Loucy (cell line): ENCODE measurements around the gene SBF2.

ENCODE experiments used
- EZH2phosphoT487 ChIP-seq: fragments of 200-600 bp; IDR thresholded peaks from 2 replicates; pipeline ENCODE4 v1.6.1; 2018; ENCODE audit warnings: antibody characterized with exemption, mild to moderate bottlenecking, moderate library complexity, borderline replicate concordance
- TF ChIP-seq, protein P1 (sequence below): fragments of 200-600 bp; sonication (generic); conservative IDR thresholded peaks from 2 replicates; pipeline ENCODE4 v1.5.1; 2014; ENCODE audit warnings: mild to moderate bottlenecking, antibody characterized with exemption, low read length

DNA sequence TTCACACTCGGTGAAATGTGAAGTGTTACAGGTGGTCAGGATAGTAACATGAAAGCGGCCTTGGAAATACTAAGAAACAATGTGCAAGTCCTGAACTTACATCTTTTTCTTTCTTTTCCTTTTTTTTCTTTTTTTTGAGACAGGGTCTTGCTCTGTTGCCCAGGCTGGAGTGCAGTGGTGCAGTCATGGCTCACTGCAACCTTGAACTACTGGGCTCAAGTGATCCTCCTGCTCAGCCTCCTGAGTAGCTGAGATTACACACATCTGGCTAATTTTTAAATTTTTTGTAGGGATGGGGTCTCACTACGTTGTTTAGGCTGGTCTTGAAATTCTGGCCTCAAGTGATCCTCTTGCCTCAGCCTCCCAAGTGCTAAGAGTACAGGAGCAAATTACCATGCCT, 377.5 kb downstream of the SBF2 start:
- TF ChIP-seq, protein P1, sequence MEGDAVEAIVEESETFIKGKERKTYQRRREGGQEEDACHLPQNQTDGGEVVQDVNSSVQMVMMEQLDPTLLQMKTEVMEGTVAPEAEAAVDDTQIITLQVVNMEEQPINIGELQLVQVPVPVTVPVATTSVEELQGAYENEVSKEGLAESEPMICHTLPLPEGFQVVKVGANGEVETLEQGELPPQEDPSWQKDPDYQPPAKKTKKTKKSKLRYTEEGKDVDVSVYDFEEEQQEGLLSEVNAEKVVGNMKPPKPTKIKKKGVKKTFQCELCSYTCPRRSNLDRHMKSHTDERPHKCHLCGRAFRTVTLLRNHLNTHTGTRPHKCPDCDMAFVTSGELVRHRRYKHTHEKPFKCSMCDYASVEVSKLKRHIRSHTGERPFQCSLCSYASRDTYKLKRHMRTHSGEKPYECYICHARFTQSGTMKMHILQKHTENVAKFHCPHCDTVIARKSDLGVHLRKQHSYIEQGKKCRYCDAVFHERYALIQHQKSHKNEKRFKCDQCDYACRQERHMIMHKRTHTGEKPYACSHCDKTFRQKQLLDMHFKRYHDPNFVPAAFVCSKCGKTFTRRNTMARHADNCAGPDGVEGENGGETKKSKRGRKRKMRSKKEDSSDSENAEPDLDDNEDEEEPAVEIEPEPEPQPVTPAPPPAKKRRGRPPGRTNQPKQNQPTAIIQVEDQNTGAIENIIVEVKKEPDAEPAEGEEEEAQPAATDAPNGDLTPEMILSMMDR = no peak
- TF ChIP-seq EZH2phosphoT487 = no peak
